HG03060 (cell line): ENCODE data around the gene SMCO4.

ENCODE experiments used
- ATAC-seq: cut with Tn5 transposase; IDR thresholded peaks from one replicate; pipeline ENCODE4 v1.9.1; 2021; ENCODE audit warnings: low read depth, moderate number of reproducible peaks; ENCODE audit not compliant: unreplicated experiment

SMCO4 gene

GRCh38 chr11:93510196-93510873, 32.9 kb downstream of the SMCO4 start:
- no peak for ATAC-seq

DNA sequence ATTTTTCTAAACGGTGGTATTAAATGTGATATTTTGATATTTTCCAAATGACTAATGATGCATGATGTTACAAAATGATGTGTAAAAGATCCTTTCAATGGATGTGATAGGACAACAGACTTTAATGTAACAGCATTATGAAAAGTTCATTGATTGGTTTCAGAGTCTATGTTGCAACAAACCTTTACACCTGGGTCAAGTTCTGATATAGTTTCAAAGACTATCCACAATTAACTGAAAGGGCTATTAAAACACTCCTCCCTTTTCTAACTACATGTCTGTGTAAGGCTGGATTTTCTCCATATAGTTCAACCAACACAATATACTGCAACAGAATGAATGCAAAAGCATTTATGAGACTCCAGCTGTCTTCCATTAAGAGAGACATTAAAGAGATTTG, 35.7 kb downstream of the SMCO4 start:
- ATAC-seq = no peak

DNA sequence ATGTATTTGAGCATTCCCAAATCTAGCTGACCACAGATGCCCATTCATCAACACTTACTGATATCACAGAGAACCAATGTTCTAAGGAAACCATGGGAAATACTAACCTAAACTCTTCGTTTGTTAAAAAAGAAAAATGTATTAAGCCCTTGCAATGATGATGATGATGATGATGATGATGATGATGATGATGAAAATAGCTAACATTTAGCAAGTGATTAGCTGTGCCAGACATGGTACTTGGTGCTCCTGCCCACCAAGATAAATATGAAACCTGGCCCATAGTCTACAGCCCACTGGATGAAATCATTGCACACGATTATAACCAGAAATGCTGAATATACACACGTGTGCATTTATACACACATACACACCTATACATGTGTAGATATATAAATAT, 37.5 kb downstream of the SMCO4 start:
- no peak for ATAC-seq

- ATAC-seq = no peak
These were observed 38.8 kb downstream of the SMCO4 start for GRCh38 chr11:93504110-93505095.

- ATAC-seq = no peak
These were observed 41.3 kb downstream of the SMCO4 start for GRCh38 chr11:93501856-93502255.

DNA sequence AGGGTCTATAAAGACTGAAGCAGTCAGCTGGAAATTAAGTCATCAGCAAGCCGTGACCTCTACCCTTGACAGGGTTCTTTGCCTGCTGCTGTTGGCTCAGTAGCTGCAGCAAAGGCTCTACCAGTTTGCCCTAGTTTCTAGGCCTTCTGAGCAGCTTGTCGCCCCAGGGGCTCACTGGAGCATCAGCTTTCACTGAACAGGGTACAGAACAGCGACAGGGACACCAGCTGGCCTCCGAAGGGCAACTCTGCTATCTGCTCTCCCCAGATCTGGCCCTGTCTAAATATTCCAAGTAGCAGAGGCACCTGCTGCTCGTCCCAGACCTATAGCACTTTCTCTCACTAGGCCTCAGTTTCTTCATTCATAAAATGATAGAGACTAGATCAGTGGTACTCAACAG, 42.4 kb downstream of the SMCO4 start:
- no peak for ATAC-seq

- no peak for ATAC-seq
These were observed 44.5 kb downstream of the SMCO4 start for GRCh38 chr11:93498641-93499040.

DNA sequence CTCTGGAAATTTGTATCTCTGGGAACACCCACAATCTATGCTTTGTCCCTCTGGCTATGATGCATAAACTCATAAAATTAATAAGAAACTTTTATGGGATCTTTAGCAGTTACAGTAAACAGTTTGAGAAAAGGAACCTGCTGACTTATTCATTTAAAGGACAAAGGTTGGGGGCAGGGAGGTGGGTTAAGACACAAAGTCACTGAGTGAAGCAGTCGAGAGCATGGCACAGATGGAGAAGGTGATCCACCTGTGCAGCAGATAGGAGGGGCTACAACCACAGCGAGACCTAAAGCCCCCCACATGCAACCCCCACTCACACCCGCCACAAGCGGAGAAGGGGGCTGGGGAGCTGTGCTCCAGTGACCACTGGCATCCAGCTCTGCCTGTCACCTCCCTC, 45.0 kb downstream of the SMCO4 start:
- no peak for ATAC-seq

DNA sequence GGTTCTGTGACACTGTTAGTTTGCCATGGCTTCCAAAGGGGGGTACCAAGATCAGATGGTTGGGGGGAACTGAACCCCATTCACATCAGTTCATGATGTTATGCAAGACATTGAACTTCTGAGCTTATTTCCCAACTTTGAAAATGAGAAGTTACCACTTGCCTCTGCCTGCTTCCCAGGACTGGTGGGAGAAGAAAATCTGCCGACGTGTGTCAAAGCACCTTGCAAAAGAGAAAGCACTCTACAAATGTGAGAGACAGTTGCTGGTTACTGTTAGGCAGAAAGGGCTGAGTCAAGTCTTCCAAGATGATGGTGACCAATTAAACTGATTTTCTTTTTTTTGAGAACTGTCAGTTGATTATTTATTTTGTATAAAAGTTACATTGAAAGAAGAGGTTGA, 45.6 kb downstream of the SMCO4 start:
- ATAC-seq = no peak

- ATAC-seq = no peak
These were observed 48.8 kb downstream of the SMCO4 start for GRCh38 chr11:93494357-93494756.

DNA sequence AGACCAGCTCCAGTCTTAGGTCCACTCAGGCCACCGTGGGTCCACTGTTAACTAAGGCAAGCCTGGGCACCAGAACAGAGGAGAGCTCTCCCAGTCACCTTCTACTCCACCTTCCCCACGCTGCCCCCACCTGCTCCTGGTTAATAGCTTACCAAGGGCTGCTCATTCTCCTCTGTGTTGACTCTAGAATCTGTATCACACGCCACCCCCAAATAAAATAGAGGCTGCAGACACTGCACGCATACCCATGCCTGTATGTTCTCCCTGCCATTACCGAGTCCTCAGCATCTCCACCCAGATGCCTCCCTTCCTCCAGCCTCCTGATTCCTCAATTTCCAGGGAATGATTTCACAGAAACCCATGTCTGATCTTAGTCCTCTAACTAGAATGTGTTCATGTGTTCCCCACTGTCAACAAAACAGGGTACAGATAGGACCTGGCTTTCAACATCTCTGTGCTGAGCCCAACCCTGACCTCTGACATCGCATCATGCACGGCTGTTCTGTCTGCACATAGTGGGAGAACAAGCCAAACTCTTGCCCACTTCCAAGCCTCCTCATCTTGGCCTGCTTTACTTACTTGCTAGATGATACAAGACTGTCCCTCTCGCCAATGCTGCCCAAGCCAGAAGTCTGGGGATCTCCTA, 49.8 kb downstream of the SMCO4 start:
- no peak for ATAC-seq

- ATAC-seq = no peak
These were observed 50.5 kb downstream of the SMCO4 start for GRCh38 chr11:93492464-93493251.

GRCh38 chr11:93491973-93492372, 51.2 kb downstream of the SMCO4 start:
- no peak for ATAC-seq

DNA sequence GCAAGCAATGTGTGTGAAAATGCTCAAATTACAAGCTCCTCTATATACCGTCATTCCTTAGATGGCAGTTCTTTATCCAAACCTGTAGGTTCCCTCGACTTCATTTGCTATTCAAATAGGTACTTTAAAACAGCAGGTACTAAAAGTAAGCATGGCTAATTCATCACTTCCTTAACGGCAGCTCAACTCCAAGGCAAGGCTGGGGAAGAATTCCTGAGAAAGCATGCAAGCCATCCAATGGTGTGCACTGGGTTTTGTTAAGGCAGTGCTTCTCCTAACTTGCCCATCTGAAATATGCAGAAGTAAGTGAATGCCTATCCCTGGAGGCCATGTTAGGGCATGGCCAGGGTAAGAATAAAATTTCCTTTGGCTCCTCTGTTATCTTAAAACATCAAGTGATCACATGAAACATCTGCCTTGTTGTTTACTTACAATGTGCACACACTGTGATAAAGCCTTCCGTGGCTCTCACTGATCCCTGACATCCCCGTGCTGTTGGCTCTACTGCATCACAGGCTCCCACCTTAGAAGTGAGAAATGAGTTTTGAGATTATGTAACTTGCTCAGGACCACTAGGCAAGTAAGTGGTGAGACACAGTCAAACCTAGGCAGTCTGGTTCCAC, 52.1 kb downstream of the SMCO4 start:
- no peak for ATAC-seq

DNA sequence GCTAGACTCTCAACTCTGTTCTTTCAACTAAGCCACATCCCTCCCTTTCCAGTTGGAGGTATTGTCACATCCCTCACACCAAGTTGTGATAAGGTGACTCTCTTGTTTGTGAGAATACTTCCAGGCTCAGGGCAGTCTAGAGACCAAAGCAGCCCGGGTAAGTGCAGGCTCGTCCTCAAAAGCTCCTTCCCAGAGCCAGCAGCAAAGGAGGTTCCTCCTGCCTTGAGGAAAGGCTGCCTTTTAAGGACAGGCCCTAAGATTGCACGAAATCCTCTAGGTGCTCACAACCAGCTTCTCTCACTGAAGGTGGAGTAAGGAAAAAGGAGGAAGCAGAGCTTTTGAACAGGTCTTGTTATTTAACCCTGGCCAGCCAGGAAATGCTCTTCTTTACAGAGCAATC, 53.4 kb downstream of the SMCO4 start:
- no peak for ATAC-seq

GRCh38 chr11:93487032-93487483, 56.1 kb downstream of the SMCO4 start:
- no peak for ATAC-seq

GRCh38 chr11:93485983-93486382, 57.2 kb downstream of the SMCO4 start:
- ATAC-seq = no peak

DNA sequence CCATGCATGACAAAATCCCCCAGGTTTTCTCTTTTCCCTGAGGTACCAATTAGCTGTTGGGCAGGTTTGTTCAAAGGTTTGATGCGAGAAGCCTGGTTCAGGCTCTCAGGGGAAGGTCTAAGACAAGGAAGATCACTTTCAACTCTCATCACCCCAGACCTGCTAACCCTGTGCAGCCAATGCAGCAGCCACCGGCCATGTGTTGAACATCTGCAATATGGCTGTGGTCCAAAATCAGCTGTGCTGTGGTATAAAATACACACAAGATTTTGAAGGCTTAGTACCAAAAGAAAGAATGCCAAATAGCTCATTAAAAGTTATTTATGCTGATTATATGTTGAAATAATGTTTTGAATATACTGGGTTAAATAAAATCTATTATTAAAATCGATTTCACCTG, 58.5 kb downstream of the SMCO4 start:
- ATAC-seq = no peak

DNA sequence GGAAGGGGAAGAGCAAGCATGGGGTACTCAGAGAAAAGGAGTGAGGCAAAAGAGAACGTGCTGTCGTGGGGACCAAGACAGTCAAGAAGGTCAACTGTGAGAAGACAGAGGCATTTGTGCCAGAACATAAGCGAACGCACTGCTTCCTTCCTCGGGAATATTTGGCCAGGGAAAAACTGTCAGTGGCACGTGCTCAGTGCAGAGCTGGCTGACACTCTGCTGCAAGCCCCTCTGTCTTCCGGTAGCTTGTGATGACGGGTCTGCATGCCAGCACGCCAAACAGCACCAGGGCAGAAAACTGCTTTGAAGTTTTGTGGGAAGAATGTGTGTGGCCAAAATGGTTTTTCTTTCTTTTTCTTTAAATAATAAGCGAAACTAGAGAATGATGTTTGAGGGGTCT, 60.6 kb downstream of the SMCO4 start:
- no peak for ATAC-seq

DNA sequence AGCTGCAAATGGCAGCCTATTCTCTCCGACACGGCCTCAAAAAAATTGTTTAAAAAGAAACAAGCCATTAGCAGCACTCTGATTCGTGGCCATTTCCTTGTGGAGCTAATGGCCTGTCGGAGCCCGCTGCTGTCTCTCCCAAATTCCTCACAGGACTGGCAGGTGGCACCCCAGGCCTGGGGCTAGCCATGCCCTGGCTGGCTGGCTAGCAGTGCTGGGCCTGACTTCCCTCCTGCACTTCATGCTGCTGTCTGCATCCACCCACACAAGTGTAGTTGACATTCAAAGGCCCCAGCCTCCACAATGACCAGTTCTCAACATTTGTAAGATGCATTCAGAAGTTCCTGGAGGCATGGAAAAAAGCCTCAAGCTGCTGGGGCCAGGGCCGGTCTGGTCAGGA, 61.5 kb downstream of the SMCO4 start:
- ATAC-seq = no peak
